ENCODE measurements around the gene SAMD8. TPM values are rescaled to one million over a fixed set of nuclear protein-coding genes. Genes with fewer than 3 reads are reported as not detected.

The SAMD8 gene
- total RNA-seq, 1 donor from 2014 or later, result 35.4 TPM

- H3K4me1 ChIP-seq (ENCODE audit: insufficient read depth, low read length), result no peaks in the 10 kb centered on the region
- H3K27ac Mint-ChIP-seq (ENCODE audit: unreplicated experiment), result no peak overlapping the region
- FAIRE-seq, result no peak
Measured at GRCh38 chr10:75073442-75073841, 38.0 kb upstream of the SAMD8 start.

GRCh38 chr10:75074711-75075445 is 36.6 kb upstream of the SAMD8 start:
- Histone ChIP-seq H3K4me3 (ENCODE audit: insufficient read depth, low read depth, low read length) (no peak overlapping the region), H3K4me1 (ENCODE audit: insufficient read depth, low read length) (no peaks in the 10 kb centered on the region), H3K9me3 (ENCODE audit: insufficient read depth, low read depth, low read length) (no peaks in the 10 kb centered on the region), H3K9ac (ENCODE audit: low read length) (no peak overlapping the region), H3K79me2 (ENCODE audit: insufficient read depth, low read length) (no peaks in the 10 kb centered on the region), H4K20me1 (ENCODE audit: insufficient read depth, low read length) (no peaks in the 10 kb centered on the region), H3K27me3 (ENCODE audit: insufficient read depth, low read length) (no peaks in the 10 kb centered on the region), H2AFZ (ENCODE audit: low read depth, low read length) (no peak overlapping the region), H3K36me3 (ENCODE audit: insufficient read depth, low read length) (no peaks in the 10 kb centered on the region), H3K27ac (ENCODE audit: low read depth, low read length) (no peak overlapping the region), H3K4me2 (ENCODE audit: low read length) (no peak overlapping the region)
- FAIRE-seq, result no peak
- peaks cover 6% of the 10 kb centered on the region for H3K27me3 Mint-ChIP-seq (ENCODE audit: low read depth, unreplicated experiment)
- TF ChIP-seq CTCF (IDR thresholded peaks at IDR 0.05; ENCODE audit: insufficient read depth, low read depth, low read length) (no peak), EZH2 (IDR thresholded peaks at IDR 0.05; ENCODE audit: insufficient read depth, low read length) (no peak)
- no peaks in the 10 kb centered on the region for H3K9me3 Mint-ChIP-seq (ENCODE audit: unreplicated experiment)
- no peak overlapping the region for H3K27ac Mint-ChIP-seq (ENCODE audit: unreplicated experiment)
- H3K4me1 Mint-ChIP-seq (ENCODE audit: low read depth, unreplicated experiment), result peaks cover 6% of the 10 kb centered on the region
- no peak overlapping the region for H3K4me3 Mint-ChIP-seq (ENCODE audit: unreplicated experiment)
- H3K36me3 Mint-ChIP-seq (ENCODE audit: low read depth, unreplicated experiment), result no peaks in the 10 kb centered on the region
- DNase-seq (ENCODE audit: low read depth), result no peak

More at GRCh38 chr10:75073442-75073841, 38.0 kb upstream of the SAMD8 start:
- no peaks in the 10 kb centered on the region for H3K27me3 ChIP-seq (ENCODE audit: insufficient read depth, low read length)
- no peaks in the 10 kb centered on the region for H4K20me1 ChIP-seq (ENCODE audit: insufficient read depth, low read length)
- no peaks in the 10 kb centered on the region for H3K9me3 ChIP-seq (ENCODE audit: insufficient read depth, low read depth, low read length)
- no peaks in the 10 kb centered on the region for H3K36me3 ChIP-seq (ENCODE audit: insufficient read depth, low read length)
- no peak overlapping the region for H3K4me2 ChIP-seq (ENCODE audit: low read length)
- no peak for TF ChIP-seq CTCF (IDR thresholded peaks at IDR 0.05; ENCODE audit: insufficient read depth, low read depth, low read length)
- TF ChIP-seq EZH2 (IDR thresholded peaks at IDR 0.05; ENCODE audit: insufficient read depth, low read length), result no peak
- Mint-ChIP-seq H3K27me3 (ENCODE audit: low read depth, unreplicated experiment) (peaks cover 6% of the 10 kb centered on the region), H3K4me1 (ENCODE audit: low read depth, unreplicated experiment) (peaks cover 3% of the 10 kb centered on the region), H3K9me3 (ENCODE audit: unreplicated experiment) (no peaks in the 10 kb centered on the region), H3K36me3 (ENCODE audit: low read depth, unreplicated experiment) (no peaks in the 10 kb centered on the region), H3K4me3 (ENCODE audit: unreplicated experiment) (no peak overlapping the region)
- H3K9ac ChIP-seq (ENCODE audit: low read length), result no peak overlapping the region
- H3K27ac ChIP-seq (ENCODE audit: low read depth, low read length), result no peak overlapping the region
- no peak overlapping the region for H3K4me3 ChIP-seq (ENCODE audit: insufficient read depth, low read depth, low read length)
- DNase-seq (ENCODE audit: low read depth), result no peak
- H2AFZ ChIP-seq (ENCODE audit: low read depth, low read length), result no peak overlapping the region
- H3K79me2 ChIP-seq (ENCODE audit: insufficient read depth, low read length), result no peaks in the 10 kb centered on the region

GRCh38 chr10:75076348-75076747 is 35.1 kb upstream of the SAMD8 start:
- no peak for TF ChIP-seq CTCF (IDR thresholded peaks at IDR 0.05; ENCODE audit: insufficient read depth, low read depth, low read length)
- no peak for TF ChIP-seq EZH2 (IDR thresholded peaks at IDR 0.05; ENCODE audit: insufficient read depth, low read length)
- Mint-ChIP-seq H3K4me1 (ENCODE audit: low read depth, unreplicated experiment) (peaks cover 4% of the 10 kb centered on the region), H3K36me3 (ENCODE audit: low read depth, unreplicated experiment) (no peaks in the 10 kb centered on the region), H3K27me3 (ENCODE audit: low read depth, unreplicated experiment) (peaks cover 6% of the 10 kb centered on the region), H3K9me3 (ENCODE audit: unreplicated experiment) (no peaks in the 10 kb centered on the region), H3K27ac (ENCODE audit: unreplicated experiment) (no peak overlapping the region), H3K4me3 (ENCODE audit: unreplicated experiment) (no peak overlapping the region)
- no peak overlapping the region for H3K4me3 ChIP-seq (ENCODE audit: insufficient read depth, low read depth, low read length)
- no peaks in the 10 kb centered on the region for H3K79me2 ChIP-seq (ENCODE audit: insufficient read depth, low read length)
- H3K4me2 ChIP-seq (ENCODE audit: low read length), result no peak overlapping the region
- no peak overlapping the region for H3K9ac ChIP-seq (ENCODE audit: low read length)
- no peaks in the 10 kb centered on the region for H3K27me3 ChIP-seq (ENCODE audit: insufficient read depth, low read length)
- H3K9me3 ChIP-seq (ENCODE audit: insufficient read depth, low read depth, low read length), result no peaks in the 10 kb centered on the region
- H4K20me1 ChIP-seq (ENCODE audit: insufficient read depth, low read length), result no peaks in the 10 kb centered on the region
- no peaks in the 10 kb centered on the region for H3K36me3 ChIP-seq (ENCODE audit: insufficient read depth, low read length)
- no peak overlapping the region for H3K27ac ChIP-seq (ENCODE audit: low read depth, low read length)
- no peak for DNase-seq (ENCODE audit: low read depth)
- no peaks in the 10 kb centered on the region for H3K4me1 ChIP-seq (ENCODE audit: insufficient read depth, low read length)
- H2AFZ ChIP-seq (ENCODE audit: low read depth, low read length), result no peak overlapping the region
- no peak for FAIRE-seq

All from astrocyte (in vitro differentiated cells and primary cell).